GM12873 (cell line): ENCODE measurements around the gene MMRN1.

Experiments used
- CTCF ChIP-seq: IDR thresholded peaks from 2 replicates; pipeline ENCODE4 v1.5.1; 2012; ENCODE audit warnings: low read depth, mild to moderate bottlenecking, moderate library complexity, low read length, control low read depth; ENCODE audit not compliant: insufficient read depth; ENCODE audit errors: missing control alignments

Gene MMRN1

DNA sequence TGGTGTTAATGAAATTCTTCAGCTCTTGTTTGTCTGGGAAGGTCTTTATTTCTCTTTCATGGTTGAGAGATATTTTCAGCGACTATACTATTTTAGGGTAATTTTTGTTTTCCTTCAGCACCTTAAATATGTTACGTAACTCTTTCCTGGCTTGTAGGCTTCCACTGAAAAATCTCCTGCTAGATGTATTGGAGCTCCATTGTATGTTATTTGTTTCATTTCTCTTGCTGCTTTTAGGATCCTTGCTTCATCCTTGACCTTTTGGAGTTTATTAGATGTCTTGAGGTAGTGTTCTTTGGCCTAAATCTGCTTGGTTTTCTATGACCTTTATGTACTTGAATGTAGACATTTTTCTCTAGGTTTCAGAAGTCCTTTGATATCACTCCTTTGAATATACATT, 93.6 kb downstream of the MMRN1 start:
- no peak for TF ChIP-seq CTCF

- no peak for TF ChIP-seq CTCF
These were observed 98.1 kb downstream of the MMRN1 start for GRCh38 chr4:89992744-89993143.

DNA sequence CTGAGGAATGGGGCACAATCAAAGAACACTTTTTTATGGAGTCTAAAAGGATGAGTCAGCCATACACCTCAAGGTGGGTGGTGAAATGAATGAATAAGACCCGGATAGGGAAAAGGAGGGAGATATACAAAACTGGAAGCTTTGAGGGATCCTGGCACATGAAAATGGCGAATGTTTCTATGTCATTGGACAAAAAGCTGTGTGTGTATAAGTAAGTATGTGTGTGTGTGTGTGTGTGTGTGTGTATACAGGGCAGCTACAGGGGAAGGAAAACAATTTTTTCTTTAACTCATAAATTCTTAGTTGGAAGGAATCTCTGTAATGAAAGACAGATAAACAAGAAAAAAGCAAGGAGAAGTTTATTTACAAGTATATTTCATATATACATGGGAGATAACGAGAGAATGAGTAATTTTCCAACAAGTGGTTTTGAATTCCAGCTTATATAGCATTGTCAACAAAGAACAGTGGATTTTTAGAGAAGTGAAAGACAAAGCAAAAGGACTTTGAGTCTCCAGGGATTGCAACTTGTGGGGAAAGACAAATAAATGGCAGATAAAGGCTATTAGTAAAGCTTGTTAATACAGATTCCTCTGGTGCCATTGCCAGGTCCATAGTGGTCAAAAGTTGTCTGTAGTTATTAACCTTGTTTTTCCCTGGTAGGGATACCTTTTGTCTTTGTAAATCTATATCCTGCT, 99.7 kb downstream of the MMRN1 start:
- TF ChIP-seq CTCF, result no peak

GRCh38 chr4:89995006-89995405, 100.4 kb downstream of the MMRN1 start:
- no peak for TF ChIP-seq CTCF

GRCh38 chr4:89995814-89996213, 101.2 kb downstream of the MMRN1 start:
- TF ChIP-seq CTCF, result no peak

GRCh38 chr4:89997171-89997704, 102.6 kb downstream of the MMRN1 start:
- no peak for TF ChIP-seq CTCF

DNA sequence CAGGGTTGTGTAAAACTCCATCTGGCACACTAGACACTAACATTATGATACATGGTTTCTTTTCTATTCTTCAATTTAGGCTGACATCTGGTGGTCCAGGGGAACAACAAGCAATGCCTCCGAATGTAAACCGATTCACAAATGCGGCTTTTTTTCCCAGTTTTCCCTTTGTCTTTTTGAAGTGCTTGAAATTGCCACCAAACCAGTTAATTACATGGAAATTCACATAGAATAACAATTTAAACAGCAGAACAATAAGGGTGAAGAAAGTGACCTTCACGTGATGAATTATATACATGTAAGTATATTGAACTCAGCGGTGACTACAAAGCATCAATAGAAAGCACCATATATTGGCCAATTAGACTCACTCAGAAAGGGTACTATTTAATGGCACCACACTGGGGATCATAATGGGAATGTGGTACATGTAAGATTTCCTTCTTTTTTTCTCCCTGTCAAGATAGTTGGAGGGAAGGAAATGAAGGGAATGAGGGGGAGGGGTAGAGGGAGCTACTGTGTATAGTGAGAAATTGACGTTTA, 103.9 kb downstream of the MMRN1 start:
- TF ChIP-seq CTCF, result no peak
